HepG2 (cell line): ENCODE measurements around the gene RESP18.

Experiments used
- EZH2 ChIP-seq: conservative IDR thresholded peaks from 2 replicates; pipeline ENCODE4 v1.6.1; 2012; ENCODE audit warnings: mild to moderate bottlenecking, low read depth, low read length, moderate library complexity
- GLMP ChIP-seq: sonication (generic); formaldehyde crosslinking; IDR thresholded peaks from 2 replicates; pipeline ENCODE4 v1.9.0; 2021; ENCODE audit warnings: missing genetic modification reagents, mild to moderate bottlenecking, borderline replicate concordance
- IRF9 ChIP-seq: sonication (generic); formaldehyde crosslinking; IDR thresholded peaks from 2 replicates; pipeline ENCODE4 v1.8.0; 2022; ENCODE audit warnings: missing genetic modification reagents, mild to moderate bottlenecking, borderline replicate concordance
- KAT8 ChIP-seq: IDR thresholded peaks from 2 replicates; pipeline ENCODE4 v1.6.1; 2016; ENCODE audit warnings: missing genetic modification reagents, missing compliant biosample characterization
- KLF6 ChIP-seq: IDR thresholded peaks from 2 replicates; pipeline ENCODE4 v1.8.0; 2016; ENCODE audit warnings: missing biosample characterization, missing genetic modification reagents
- MAF1 ChIP-seq: sonication (generic); formaldehyde crosslinking; IDR thresholded peaks from 2 replicates; pipeline ENCODE4 v1.5.0; 2020; ENCODE audit warnings: missing genetic modification reagents, borderline replicate concordance
- MAFK ChIP-seq, 2 experiments: IDR thresholded peaks in 1 of 2; conservative IDR thresholded peaks in 1 of 2; 2 replicates each; pipeline ENCODE4 v1.6.1; 2011; ENCODE audit warnings: improper control_type of control experiment in 2 of 2, low read length in 2 of 2
- POLR2A ChIP-seq, 2 experiments: IDR thresholded peaks; 2 replicates each; pipeline ENCODE4 v1.6.1; 2011; ENCODE audit warnings: low read depth in 2 of 2, low read length in 2 of 2, mild to moderate bottlenecking in 1 of 2, moderate library complexity in 1 of 2; ENCODE audit not compliant: insufficient read depth in 1 of 2
- RNF2 ChIP-seq: fragments of 450-650 bp; conservative IDR thresholded peaks from 2 replicates; pipeline ENCODE4 v1.6.1; 2016; ENCODE audit warnings: low read depth
- ZFP36L2 ChIP-seq: sonication (generic); formaldehyde crosslinking; IDR thresholded peaks from 2 replicates; pipeline ENCODE4 v1.4.0; 2020; ENCODE audit warnings: missing genetic modification reagents
- ZNF292 ChIP-seq: sonication (generic); formaldehyde crosslinking; IDR thresholded peaks from 2 replicates; pipeline ENCODE4 v1.8.1; 2022; ENCODE audit warnings: mild to moderate bottlenecking, low read depth, missing genetic modification reagents, borderline replicate concordance

- TF ChIP-seq KLF6 (CRISPR knock-in tag) (no peak), GLMP (CRISPR knock-in tag) (no peak), MAF1 (CRISPR knock-in tag) (no peak), IRF9 (no peak), ZNF292 (CRISPR knock-in tag) (no peak), RNF2 (no peak), KAT8 (CRISPR knock-in tag) (no peak), ZFP36L2 (no peak), MAFK (conservative IDR thresholded peaks at IDR 0.05 in 1 of 2, IDR thresholded peaks at IDR 0.05 in 1 of 2; ENCODE audit: low read length in 2 of 2) (no peak), POLR2A (IDR thresholded peaks at IDR 0.05; ENCODE audit: insufficient read depth in 1 of 2, low read depth in 2 of 2, low read length in 2 of 2) (no peak), EZH2 (no peak)
These were observed at the start of gene RESP18 for GRCh38 chr2:219332542-219332941.
